ENCODE measurements around the gene NLRP9. TPM values are rescaled to one million over a fixed set of nuclear protein-coding genes. Genes with fewer than 3 reads are reported as not detected.

The NLRP9 gene
- total and polyA plus RNA-seq, 2 of the 4 experiments (the other 2 are of a cell fraction) = not detected

DNA sequence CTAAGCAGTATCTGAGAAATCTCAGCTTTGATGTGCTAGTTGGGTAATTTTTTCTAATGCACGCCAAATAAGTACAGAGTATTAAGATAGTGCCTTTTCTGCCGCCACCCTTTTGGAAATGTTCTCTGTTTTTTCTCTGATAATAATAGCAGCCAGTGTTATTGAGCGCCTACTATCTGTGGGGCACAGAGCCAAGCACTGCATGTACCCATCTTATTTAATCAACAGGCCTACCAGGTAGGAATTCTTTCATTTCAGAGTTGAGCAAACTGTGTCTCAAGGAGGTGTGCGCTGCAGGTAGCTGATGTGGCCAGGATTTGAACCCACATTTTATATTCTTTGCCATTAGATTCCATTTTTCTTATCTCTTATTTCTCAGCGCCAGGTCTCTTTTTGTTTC, 61.8 kb downstream of the NLRP9 start:
- Histone ChIP-seq H3K36me3 (ENCODE audit: control insufficient read depth, insufficient read depth, low read length) (peaks cover 37% of the 10 kb centered on the region), H3K79me1 (ENCODE audit: low read depth in 1 of 2, low read length in 2 of 2) (peaks cover 13 to 64% of the 10 kb centered on the region in 2 experiments)

More for the DNA sequence above, 61.8 kb downstream of the NLRP9 start:
- no TSS peak for BruUV-seq (replicated peaks)
- Histone ChIP-seq H3K4ac (ENCODE audit: low read depth, low read length) (no peak overlapping the region), H2BK5ac (ENCODE audit: low read depth, low read length, poor library complexity, severe bottlenecking) (no peak overlapping the region), H2AFZ (replicated peaks; ENCODE audit: low read length, poor library complexity) (no peak overlapping the region), H4K20me1 (ENCODE audit: insufficient read depth, low read length) (peaks cover 63% of the 10 kb centered on the region), H3K9me1 (ENCODE audit: insufficient read depth, low read length) (peaks cover 3% of the 10 kb centered on the region; the same call in 1 of the 2 replicates), H3K14ac (replicated peaks; ENCODE audit: low read depth, low read length) (no peak overlapping the region), H3K56ac (ENCODE audit: extremely low read depth, insufficient read depth, low read length) (no peak overlapping the region), H2AK9ac (replicated peaks; ENCODE audit: low read depth, low read length, poor library complexity) (no peak overlapping the region), H2AK5ac (ENCODE audit: low read depth, low read length) (no peak overlapping the region), H3K4me3 (ENCODE audit: insufficient read depth, low read depth, low read length) (0 out of 2 replicates have a peak overlapping the region, but pooled peaks have one; percentile 4), H3K9ac (ENCODE audit: low read depth, low read length) (peak overlapping the region; percentile 34), H2BK15ac (ENCODE audit: low read depth, low read length) (no peak overlapping the region), H3K9me3 (ENCODE audit: control insufficient read depth, insufficient read depth, low read length) (no peaks in the 10 kb centered on the region), H3K18ac (ENCODE audit: low read depth, low read length) (no peak overlapping the region), H2BK20ac (ENCODE audit: low read depth, low read length) (no peak overlapping the region), H3K4me1 (ENCODE audit: control insufficient read depth, insufficient read depth, low read length) (peaks cover 10% of the 10 kb centered on the region), H4K5ac (ENCODE audit: low read depth, low read length) (no peak overlapping the region), H3K4me2 (ENCODE audit: low read depth, low read length) (peak overlapping the region; percentile 96), H3K27me3 (ENCODE audit: control insufficient read depth, insufficient read depth, low read length) (no peaks in the 10 kb centered on the region), H4K91ac (ENCODE audit: insufficient read depth, low read depth, low read length) (no peak overlapping the region), H2BK120ac (ENCODE audit: low read depth, low read length) (no peak overlapping the region), H4K8ac (ENCODE audit: low read depth in 2 of 2, low read length in 2 of 2) (no peak overlapping the region), H3K27ac (ENCODE audit: insufficient read depth, low read length) (no peak overlapping the region), H3K23ac (ENCODE audit: low read depth, low read length) (no peak overlapping the region)
- in situ Hi-C loops (cut with MboI; ENCODE audit: low sequenced_read_pairs) = loop anchor here (25.0 kb wide), 1 partner anchor 461 kb away; the partner anchor contains the start of gene ZNF444
- ChIA-PET CTCF (no interaction called here), POLR2A (ENCODE audit: unreplicated experiment) (no interaction called here)
- dilution Hi-C loops (cut with HindIII; ENCODE audit: low sequenced_read_pairs, unreplicated experiment) = no loop called here
- TF ChIP-seq, protein P1, sequence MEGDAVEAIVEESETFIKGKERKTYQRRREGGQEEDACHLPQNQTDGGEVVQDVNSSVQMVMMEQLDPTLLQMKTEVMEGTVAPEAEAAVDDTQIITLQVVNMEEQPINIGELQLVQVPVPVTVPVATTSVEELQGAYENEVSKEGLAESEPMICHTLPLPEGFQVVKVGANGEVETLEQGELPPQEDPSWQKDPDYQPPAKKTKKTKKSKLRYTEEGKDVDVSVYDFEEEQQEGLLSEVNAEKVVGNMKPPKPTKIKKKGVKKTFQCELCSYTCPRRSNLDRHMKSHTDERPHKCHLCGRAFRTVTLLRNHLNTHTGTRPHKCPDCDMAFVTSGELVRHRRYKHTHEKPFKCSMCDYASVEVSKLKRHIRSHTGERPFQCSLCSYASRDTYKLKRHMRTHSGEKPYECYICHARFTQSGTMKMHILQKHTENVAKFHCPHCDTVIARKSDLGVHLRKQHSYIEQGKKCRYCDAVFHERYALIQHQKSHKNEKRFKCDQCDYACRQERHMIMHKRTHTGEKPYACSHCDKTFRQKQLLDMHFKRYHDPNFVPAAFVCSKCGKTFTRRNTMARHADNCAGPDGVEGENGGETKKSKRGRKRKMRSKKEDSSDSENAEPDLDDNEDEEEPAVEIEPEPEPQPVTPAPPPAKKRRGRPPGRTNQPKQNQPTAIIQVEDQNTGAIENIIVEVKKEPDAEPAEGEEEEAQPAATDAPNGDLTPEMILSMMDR (conservative IDR thresholded peaks at IDR 0.05; ENCODE audit: low read depth, low read length) = peak; percentile 19; the same call in 1 of the 2 replicates
- TF ChIP-seq CHD1 (IDR thresholded peaks at IDR 0.05; ENCODE audit: low read depth, low read length) = no peak
- 81% methylated on average over 2 of the region's 5 CpGs; no CpG with 5 or more reads in 1 of the 2 experiments for WGBS, 2 experiments (ENCODE audit: extremely low coverage in 2 of 2, insufficient read length in 1 of 2)
- intact Hi-C loops (cut with micrococcal nuclease) = no loop called here
- DNase-seq = peak; percentile 13
- no peak for ATAC-seq (ENCODE audit: low read depth)

Data from IMR-90 (cell line).